ENCODE results near the gene TRAK2. TPM values are rescaled to one million over a fixed set of nuclear protein-coding genes. Genes with fewer than 3 reads are reported as not detected.

The TRAK2 gene
- total and polyA plus RNA-seq, 8 donors: 8.2 to 46.8 (median 27.2) TPM

- Histone ChIP-seq H3K27me3 (no peaks in the 10 kb centered on the region), H3K4me1 (peaks cover 0 to 12% (median 8%) of the 10 kb centered on the region in 4 donors), H3K36me3 (peaks cover 7 to 91% (median 62%) of the 10 kb centered on the region in 4 donors), H3K27ac (peak overlapping the region in 4 of 5 donors; percentile 6 to 57 (median 32)), H3K9me3 (no peaks in the 10 kb centered on the region), H3K4me3 (no peak overlapping the region)
- no peak for TF ChIP-seq POLR2AphosphoS5 (IDR thresholded peaks at IDR 0.05)
- no peak for TF ChIP-seq CTCF (IDR thresholded peaks at IDR 0.05)
- TF ChIP-seq POLR2A (IDR thresholded peaks at IDR 0.05): no peak
- no peak for TF ChIP-seq EP300 (IDR thresholded peaks at IDR 0.05)
- DNase-seq: peak in 1 of 2 donors; percentile 69
- intact Hi-C loops (cut with DNase I; ENCODE audit: low total_unique reads): no loop called here
- WGBS, 5 donors: 72 to 82% (median 76%) methylated on average over 3 of the region's 3 CpGs
Observed at GRCh38 chr2:201466050-201466675, 14.9 kb upstream of the TRAK2 start.

GRCh38 chr2:201465524-201465971 lies 14.3 kb upstream of the TRAK2 start:
- H3K27ac ChIP-seq: peak overlapping the region in 4 of 5 donors; percentile 6 to 57 (median 32)
- DNase-seq: no peak
- no peaks in the 10 kb centered on the region for H3K27me3 ChIP-seq
- TF ChIP-seq POLR2AphosphoS5 (IDR thresholded peaks at IDR 0.05) (no peak), CTCF (IDR thresholded peaks at IDR 0.05) (no peak), POLR2A (IDR thresholded peaks at IDR 0.05) (no peak), EP300 (IDR thresholded peaks at IDR 0.05) (no peak)
- peaks cover 0 to 12% (median 8%) of the 10 kb centered on the region in 4 donors for H3K4me1 ChIP-seq
- H3K9me3 ChIP-seq: no peaks in the 10 kb centered on the region
- intact Hi-C loops (cut with DNase I; ENCODE audit: low total_unique reads): no loop called here
- no peak overlapping the region for H3K4me3 ChIP-seq
- WGBS, 5 donors: 87 to 98% (median 95%) methylated on average over 2 of the region's 2 CpGs
- H3K36me3 ChIP-seq: peaks cover 7 to 91% (median 62%) of the 10 kb centered on the region in 4 donors

GRCh38 chr2:201464547-201464946 lies 13.3 kb upstream of the TRAK2 start:
- Histone ChIP-seq H3K36me3 (peaks cover 7 to 91% (median 62%) of the 10 kb centered on the region in 4 donors), H3K27me3 (no peaks in the 10 kb centered on the region), H3K4me3 (no peak overlapping the region), H3K4me1 (peaks cover 0 to 12% (median 8%) of the 10 kb centered on the region in 4 donors), H3K9me3 (no peaks in the 10 kb centered on the region), H3K27ac (no peak overlapping the region)
- intact Hi-C loops (cut with DNase I; ENCODE audit: low total_unique reads): no loop called here
- DNase-seq: no peak
- TF ChIP-seq EP300 (IDR thresholded peaks at IDR 0.05) (no peak), POLR2A (IDR thresholded peaks at IDR 0.05) (no peak), POLR2AphosphoS5 (IDR thresholded peaks at IDR 0.05) (no peak), CTCF (IDR thresholded peaks at IDR 0.05) (no peak)
- WGBS, 5 donors: 83 to 100% (median 94%) methylated on average over 1 of the region's 1 CpG

GRCh38 chr2:201460532-201460931 lies 9.3 kb upstream of the TRAK2 start:
- 88 to 100% (median 100%) methylated on average over 1 of the region's 1 CpG for WGBS, 5 donors
- no peak for DNase-seq
- Histone ChIP-seq H3K36me3 (peaks cover 7 to 78% (median 61%) of the 10 kb centered on the region in 4 donors), H3K27me3 (no peaks in the 10 kb centered on the region), H3K27ac (no peak overlapping the region), H3K4me1 (peaks cover 0 to 10% (median 5%) of the 10 kb centered on the region in 4 donors), H3K9me3 (no peaks in the 10 kb centered on the region), H3K4me3 (no peak overlapping the region)
- intact Hi-C loops (cut with DNase I; ENCODE audit: low total_unique reads): no loop called here
- TF ChIP-seq EP300 (IDR thresholded peaks at IDR 0.05) (no peak), POLR2A (IDR thresholded peaks at IDR 0.05) (no peak), CTCF (IDR thresholded peaks at IDR 0.05) (no peak), POLR2AphosphoS5 (IDR thresholded peaks at IDR 0.05) (no peak)

Measured in stomach (tissue), 9 donors.